ENCODE data around the gene CDYL2. TPM values are rescaled to one million over a fixed set of nuclear protein-coding genes. Genes with fewer than 3 reads are reported as not detected.

The CDYL2 gene
- total and polyA plus RNA-seq, 2 donors (not counting 3 experiments of a cell fraction or from before 2014, with no cell fraction given) = 7.1 to 71.3 TPM

- DNase-seq (ENCODE audit: low read depth, low spot score) (no peak), FAIRE-seq (no peak)
- no peak overlapping the region for H2AFZ ChIP-seq (ENCODE audit: low read depth, low read length)
- H3K79me2 ChIP-seq (ENCODE audit: control insufficient read depth, insufficient read depth, low read length) = no peaks in the 10 kb centered on the region
- CTCF ChIA-PET = no interaction called here
- TF ChIP-seq MYC (IDR thresholded peaks at IDR 0.05; ENCODE audit: low read depth, low read length) = no peak
- TF ChIP-seq EZH2 (IDR thresholded peaks at IDR 0.05; ENCODE audit: borderline replicate concordance, low read depth, low read length, severe bottlenecking) = no peak
- H3K9me3 ChIP-seq (replicated peaks; ENCODE audit: control insufficient read depth, insufficient read depth, low read length) = no peaks in the 10 kb centered on the region
- H3K27ac ChIP-seq (ENCODE audit: insufficient read depth, low read depth, low read length) = no peak overlapping the region
- H3K4me2 ChIP-seq (ENCODE audit: insufficient read depth, low read length) = no peak overlapping the region
- no peak overlapping the region for H3K4me3 ChIP-seq (replicated peaks in 1 of 3; ENCODE audit: insufficient read depth in 1 of 3, low read depth in 1 of 3, low read length in 3 of 3)
- dilution Hi-C loops (cut with MboI; ENCODE audit: extremely low pct_ligation_motif_present, low sequenced_read_pairs) (no loop called here), intact Hi-C loops (cut with micrococcal nuclease) (no loop called here)
- no peaks in the 10 kb centered on the region for H3K27me3 ChIP-seq (ENCODE audit: control insufficient read depth in 2 of 2, insufficient read depth in 2 of 2, low read length in 2 of 2)
- no TSS peak for BruUV-seq (replicated peaks)
- H4K20me1 ChIP-seq (replicated peaks; ENCODE audit: control insufficient read depth, extremely low read depth, insufficient read depth, low read length) = no peaks in the 10 kb centered on the region
- no peaks in the 10 kb centered on the region for H3K4me1 ChIP-seq (ENCODE audit: control insufficient read depth, extremely low read depth, insufficient read depth, low read length)
- no peak overlapping the region for H3K9ac ChIP-seq (replicated peaks; ENCODE audit: extremely low read depth, insufficient read depth, low read length)
- no peaks in the 10 kb centered on the region for H3K36me3 ChIP-seq (ENCODE audit: control insufficient read depth in 2 of 2, extremely low read depth in 1 of 2, insufficient read depth in 2 of 2, low read length in 2 of 2)
- H3K9me1 ChIP-seq (replicated peaks; ENCODE audit: control insufficient read depth, extremely low read depth, insufficient read depth, low read length) = no peaks in the 10 kb centered on the region
- POLR2A ChIA-PET = no interaction called here
Measured at GRCh38 chr16:80587071-80587470, 217.3 kb downstream of the CDYL2 start.

- Histone ChIP-seq H3K4me2 (ENCODE audit: insufficient read depth, low read length) (no peak overlapping the region), H3K4me1 (ENCODE audit: control insufficient read depth, extremely low read depth, insufficient read depth, low read length) (no peaks in the 10 kb centered on the region), H3K27me3 (ENCODE audit: control insufficient read depth in 2 of 2, insufficient read depth in 2 of 2, low read length in 2 of 2) (no peaks in the 10 kb centered on the region), H3K79me2 (ENCODE audit: control insufficient read depth, insufficient read depth, low read length) (no peaks in the 10 kb centered on the region), H3K27ac (ENCODE audit: insufficient read depth, low read depth, low read length) (no peak overlapping the region), H3K36me3 (ENCODE audit: control insufficient read depth in 2 of 2, extremely low read depth in 1 of 2, insufficient read depth in 2 of 2, low read length in 2 of 2) (no peaks in the 10 kb centered on the region), H2AFZ (ENCODE audit: low read depth, low read length) (no peak overlapping the region), H3K4me3 (replicated peaks in 1 of 3; ENCODE audit: insufficient read depth in 1 of 3, low read depth in 1 of 3, low read length in 3 of 3) (no peak overlapping the region), H3K9me3 (replicated peaks; ENCODE audit: control insufficient read depth, insufficient read depth, low read length) (no peaks in the 10 kb centered on the region), H3K9me1 (replicated peaks; ENCODE audit: control insufficient read depth, extremely low read depth, insufficient read depth, low read length) (no peaks in the 10 kb centered on the region), H4K20me1 (replicated peaks; ENCODE audit: control insufficient read depth, extremely low read depth, insufficient read depth, low read length) (no peaks in the 10 kb centered on the region), H3K9ac (replicated peaks; ENCODE audit: extremely low read depth, insufficient read depth, low read length) (no peak overlapping the region)
- intact Hi-C loops (cut with micrococcal nuclease) = no loop called here
- dilution Hi-C loops (cut with MboI; ENCODE audit: extremely low pct_ligation_motif_present, low sequenced_read_pairs) = no loop called here
- TF ChIP-seq MAX (IDR thresholded peaks at IDR 0.05; ENCODE audit: insufficient read depth, insufficient read length) = no peak
- no peak for TF ChIP-seq POLR2A (IDR thresholded peaks at IDR 0.05; ENCODE audit: low read depth, low read length)
- no peak for TF ChIP-seq JUN (IDR thresholded peaks at IDR 0.05; ENCODE audit: borderline replicate concordance, insufficient read depth, insufficient read length, low read depth)
- no peak for TF ChIP-seq MYC (IDR thresholded peaks at IDR 0.05; ENCODE audit: low read depth, low read length)
- no peak for TF ChIP-seq POLR2AphosphoS5 (IDR thresholded peaks at IDR 0.05; ENCODE audit: insufficient read depth, low read depth, low read length)
- TF ChIP-seq GATA2 (IDR thresholded peaks at IDR 0.05; ENCODE audit: insufficient read depth, insufficient read length, low read depth, low read length) = no peak
- no peak for TF ChIP-seq FOS (IDR thresholded peaks at IDR 0.05; ENCODE audit: borderline replicate concordance, insufficient read depth, low read length)
- TF ChIP-seq EZH2 (IDR thresholded peaks at IDR 0.05; ENCODE audit: borderline replicate concordance, low read depth, low read length, severe bottlenecking) = no peak
- no peak for TF ChIP-seq CTCF (IDR thresholded peaks at IDR 0.05; ENCODE audit: extremely low read depth in 1 of 2, insufficient read depth in 1 of 2, low read depth in 1 of 2, low read length in 2 of 2)
- FAIRE-seq (no peak), DNase-seq (ENCODE audit: low read depth, low spot score) (no peak)
- POLR2A ChIA-PET = no interaction called here
- BruUV-seq (replicated peaks) = no TSS peak
- CTCF ChIA-PET = no interaction called here
Measured at GRCh38 chr16:80586476-80586875, 217.9 kb downstream of the CDYL2 start.
